Measurements from ENCODE around the gene ITGAE. TPM values are rescaled to one million over a fixed set of nuclear protein-coding genes. Genes with fewer than 3 reads are reported as not detected.

The ITGAE gene
- total RNA-seq, 1 experiment from 2014 or later, result 20.9 TPM

- CTCF ChIA-PET, result no interaction called here
- ATAC-seq, result no peak
- POLR2A ChIA-PET, result no interaction called here
- no peak for DNase-seq (ENCODE audit: low read depth, low spot score)
- Histone ChIP-seq H3K9me3 (ENCODE audit: control insufficient read depth, insufficient read depth, low read depth, low read length) (no peaks in the 10 kb centered on the region), H3K27ac (ENCODE audit: low read length) (no peak overlapping the region), H3K4me3 (ENCODE audit: low read depth in 2 of 2, low read length in 2 of 2) (no peak overlapping the region), H3K36me3 (ENCODE audit: control insufficient read depth, insufficient read depth, low read length) (peaks cover 17% of the 10 kb centered on the region), H3K27me3 (ENCODE audit: control insufficient read depth, insufficient read depth, low read length) (no peaks in the 10 kb centered on the region), H3K4me1 (ENCODE audit: control insufficient read depth, insufficient read depth, low read length) (no peaks in the 10 kb centered on the region)
- TF ChIP-seq SIN3A (IDR thresholded peaks at IDR 0.05; ENCODE audit: borderline replicate concordance, insufficient read depth, low read depth, low read length), result no peak
- no peak for TF ChIP-seq CTCF (IDR thresholded peaks at IDR 0.05)
- no peak for TF ChIP-seq TCF7L2 (IDR thresholded peaks at IDR 0.05; ENCODE audit: low read depth, low read length)
- TF ChIP-seq, protein P1, sequence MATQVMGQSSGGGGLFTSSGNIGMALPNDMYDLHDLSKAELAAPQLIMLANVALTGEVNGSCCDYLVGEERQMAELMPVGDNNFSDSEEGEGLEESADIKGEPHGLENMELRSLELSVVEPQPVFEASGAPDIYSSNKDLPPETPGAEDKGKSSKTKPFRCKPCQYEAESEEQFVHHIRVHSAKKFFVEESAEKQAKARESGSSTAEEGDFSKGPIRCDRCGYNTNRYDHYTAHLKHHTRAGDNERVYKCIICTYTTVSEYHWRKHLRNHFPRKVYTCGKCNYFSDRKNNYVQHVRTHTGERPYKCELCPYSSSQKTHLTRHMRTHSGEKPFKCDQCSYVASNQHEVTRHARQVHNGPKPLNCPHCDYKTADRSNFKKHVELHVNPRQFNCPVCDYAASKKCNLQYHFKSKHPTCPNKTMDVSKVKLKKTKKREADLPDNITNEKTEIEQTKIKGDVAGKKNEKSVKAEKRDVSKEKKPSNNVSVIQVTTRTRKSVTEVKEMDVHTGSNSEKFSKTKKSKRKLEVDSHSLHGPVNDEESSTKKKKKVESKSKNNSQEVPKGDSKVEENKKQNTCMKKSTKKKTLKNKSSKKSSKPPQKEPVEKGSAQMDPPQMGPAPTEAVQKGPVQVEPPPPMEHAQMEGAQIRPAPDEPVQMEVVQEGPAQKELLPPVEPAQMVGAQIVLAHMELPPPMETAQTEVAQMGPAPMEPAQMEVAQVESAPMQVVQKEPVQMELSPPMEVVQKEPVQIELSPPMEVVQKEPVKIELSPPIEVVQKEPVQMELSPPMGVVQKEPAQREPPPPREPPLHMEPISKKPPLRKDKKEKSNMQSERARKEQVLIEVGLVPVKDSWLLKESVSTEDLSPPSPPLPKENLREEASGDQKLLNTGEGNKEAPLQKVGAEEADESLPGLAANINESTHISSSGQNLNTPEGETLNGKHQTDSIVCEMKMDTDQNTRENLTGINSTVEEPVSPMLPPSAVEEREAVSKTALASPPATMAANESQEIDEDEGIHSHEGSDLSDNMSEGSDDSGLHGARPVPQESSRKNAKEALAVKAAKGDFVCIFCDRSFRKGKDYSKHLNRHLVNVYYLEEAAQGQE (IDR thresholded peaks at IDR 0.05; ENCODE audit: insufficient read depth in 1 of 2, low read depth in 2 of 2, low read length in 1 of 2), result no peak
- no peak for TF ChIP-seq POLR2AphosphoS5 (IDR thresholded peaks at IDR 0.05; ENCODE audit: low read depth, low read length)
- BruUV-seq (replicated peaks), result no TSS peak
- intact Hi-C loops (cut with micrococcal nuclease; ENCODE audit: unreplicated experiment) (no loop called here), in situ Hi-C loops (cut with HindIII; ENCODE audit: low pct_unique_long_range_greater_than_20kb, low sequenced_read_pairs) (no loop called here)
Observed at GRCh38 chr17:3815122-3815521, 14.1 kb upstream of the ITGAE start.

- BruUV-seq (replicated peaks), result no TSS peak
- CTCF ChIA-PET, result no interaction called here
- Histone ChIP-seq H3K4me1 (ENCODE audit: control insufficient read depth, insufficient read depth, low read length) (no peaks in the 10 kb centered on the region), H3K27me3 (ENCODE audit: control insufficient read depth, insufficient read depth, low read length) (no peaks in the 10 kb centered on the region), H3K27ac (ENCODE audit: low read length) (no peak overlapping the region), H3K36me3 (ENCODE audit: control insufficient read depth, insufficient read depth, low read length) (peaks cover 17% of the 10 kb centered on the region), H3K9me3 (ENCODE audit: control insufficient read depth, insufficient read depth, low read depth, low read length) (no peaks in the 10 kb centered on the region), H3K4me3 (ENCODE audit: low read depth in 2 of 2, low read length in 2 of 2) (no peak overlapping the region)
- POLR2A ChIA-PET, result no interaction called here
- no peak for TF ChIP-seq SIN3A (IDR thresholded peaks at IDR 0.05; ENCODE audit: borderline replicate concordance, insufficient read depth, low read depth, low read length)
- no peak for TF ChIP-seq CTCF (IDR thresholded peaks at IDR 0.05)
- no peak for TF ChIP-seq TCF7L2 (IDR thresholded peaks at IDR 0.05; ENCODE audit: low read depth, low read length)
- TF ChIP-seq, protein P1 (IDR thresholded peaks at IDR 0.05; ENCODE audit: insufficient read depth in 1 of 2, low read depth in 2 of 2, low read length in 1 of 2), result no peak
- no peak for TF ChIP-seq POLR2AphosphoS5 (IDR thresholded peaks at IDR 0.05; ENCODE audit: low read depth, low read length)
- no peak for ATAC-seq
- in situ Hi-C loops (cut with HindIII; ENCODE audit: low pct_unique_long_range_greater_than_20kb, low sequenced_read_pairs) (no loop called here), intact Hi-C loops (cut with micrococcal nuclease; ENCODE audit: unreplicated experiment) (no loop called here)
- DNase-seq (ENCODE audit: low read depth, low spot score), result no peak
Observed at GRCh38 chr17:3814361-3814760, 13.4 kb upstream of the ITGAE start.

Measured in Panc1 (cell line).